K562 (cell line): ENCODE data around the gene CD40.

Experiments
- ADNP ChIP-seq: fragments of 200-800 bp; sonication (Bioruptor generic); IDR thresholded peaks from 2 replicates; pipeline ENCODE4 v1.6.1; 2016; ENCODE audit warnings: missing genetic modification characterization, missing compliant biosample characterization
- CTCF ChIP-seq, 3 experiments: IDR thresholded peaks in 2 of 3; conservative IDR thresholded peaks in 1 of 3; 2 replicates each; pipeline ENCODE4 v1.5.1; 2011 to 2012; ENCODE audit warnings: low read length in 3 of 3, mild to moderate bottlenecking in 3 of 3, control low read depth in 2 of 3, improper control_type of control experiment in 1 of 3, inconsistent platforms in 1 of 3, low read depth in 1 of 3, mixed read lengths in 1 of 3, moderate library complexity in 1 of 3; ENCODE audit not compliant: insufficient read depth in 2 of 3
- ESRRA ChIP-seq: fragments of 450-650 bp; IDR thresholded peaks from 2 replicates; pipeline ENCODE4 v1.6.1; 2014; ENCODE audit warnings: low read depth, mild to moderate bottlenecking, moderate library complexity, borderline replicate concordance
- FOXM1 ChIP-seq, 2 experiments: fragments of 450-650 bp in 1 of 2; sonication (generic) in 1 of 2; formaldehyde crosslinking in 1 of 2; IDR thresholded peaks; 2 replicates each; pipeline versions ENCODE4 v1.6.1 to v1.9.0; 2017 to 2022; ENCODE audit warnings: low read depth in 2 of 2, mild to moderate bottlenecking in 2 of 2, missing genetic modification reagents in 1 of 2, moderate library complexity in 1 of 2
- GABPA ChIP-seq: fragments of 200-800 bp; sonication (Bioruptor generic); conservative IDR thresholded peaks from 2 replicates; pipeline ENCODE4 v1.6.1; 2016; ENCODE audit warnings: low read depth, missing genetic modification characterization, missing compliant biosample characterization
- MYNN ChIP-seq, 2 experiments: sonication (generic); formaldehyde crosslinking in 1 of 2; IDR thresholded peaks; 2 replicates each; pipeline versions ENCODE4 v1.5.0 to v1.6.1; 2016 to 2020; ENCODE audit warnings: antibody characterized with exemption in 1 of 2, missing genetic modification reagents in 1 of 2
- NR2C1 ChIP-seq, 2 experiments: fragments of 450-650 bp; IDR thresholded peaks; 2 replicates each; pipeline ENCODE4 v1.6.1; 2017; ENCODE audit warnings: mild to moderate bottlenecking in 2 of 2, antibody characterized with exemption in 1 of 2, inconsistent platforms in 1 of 2, missing compliant biosample characterization in 1 of 2, missing genetic modification characterization in 1 of 2
- POLR2A ChIP-seq: fragments of 450-650 bp; conservative IDR thresholded peaks from 2 replicates; pipeline ENCODE4 v1.6.1; 2016
- POLR2AphosphoS2 ChIP-seq: IDR thresholded peaks from 2 replicates; pipeline ENCODE4 v1.6.1; 2012; ENCODE audit warnings: low read length, improper control_type of control experiment
- POLR3G ChIP-seq: IDR thresholded peaks from 2 replicates; pipeline ENCODE4 v1.6.1; 2011; ENCODE audit not compliant: insufficient read length, insufficient replicate concordance; ENCODE audit errors: extremely low read depth

GRCh38 chr20:46137816-46138215 is 19.7 kb downstream of the CD40 start:
- no peak for TF ChIP-seq ADNP
- no peak for TF ChIP-seq MYNN (IDR thresholded peaks at IDR 0.05)
- TF ChIP-seq MYNN (CRISPR knock-in tag; IDR thresholded peaks at IDR 0.05), result no peak
- TF ChIP-seq CTCF (IDR thresholded peaks at IDR 0.05 in 2 of 3, conservative IDR thresholded peaks at IDR 0.05 in 1 of 3; ENCODE audit: insufficient read depth in 2 of 3, low read depth in 1 of 3, low read length in 3 of 3), result no peak
- no peak for TF ChIP-seq POLR2AphosphoS2
- no peak for TF ChIP-seq FOXM1 (IDR thresholded peaks at IDR 0.05; ENCODE audit: low read depth)
- no peak for TF ChIP-seq FOXM1 (CRISPR knock-in tag; IDR thresholded peaks at IDR 0.05; ENCODE audit: low read depth)
- no peak for TF ChIP-seq NR2C1 (IDR thresholded peaks at IDR 0.05)
- no peak for TF ChIP-seq NR2C1 (tag; IDR thresholded peaks at IDR 0.05)
- TF ChIP-seq POLR2A, result no peak
- no peak for TF ChIP-seq POLR3G
- TF ChIP-seq ESRRA, result no peak
- TF ChIP-seq GABPA, result no peak
